Activated B cell treated with CpG ODN at 0.5 μM for 24 hours (primary cell): ENCODE results near the gene SEBOX. TPM values are rescaled to one million over a fixed set of nuclear protein-coding genes. Genes with fewer than 3 reads are reported as not detected.

Experiments
- ATAC-seq: fragments of 200-7000 bp; cut with Tn5 transposase; one replicate; pipeline ENCODE4 v1.10.0; 2021; ENCODE audit warnings: low read depth, mild to moderate bottlenecking, moderate library complexity
- CTCF ChIA-PET: fragments of 350-600 bp; sonication (Branson Sonifier 250); formaldehyde crosslinking; loops from one replicate; lab custom pipeline; 2021; ENCODE audit warnings: antibody characterized with exemption; lab: Charles Lee
- POLR2A ChIA-PET: fragments of 350-600 bp; sonication (Branson Sonifier 250); formaldehyde crosslinking; loops from one replicate; lab custom pipeline; 2021; ENCODE audit warnings: antibody characterized with exemption; lab: Charles Lee
- DNase-seq: peaks from one replicate; pipeline ENCODE4 v3.0.0; 2022
- H3K27ac Mint-ChIP-seq: one replicate; pipeline ENCODE4 v1.8.0; 2020; ENCODE audit warnings: mixed read lengths
- H3K27me3 Mint-ChIP-seq: one replicate; pipeline ENCODE4 v1.8.0; 2021; ENCODE audit warnings: mixed read lengths
- H3K36me3 Mint-ChIP-seq: one replicate; pipeline ENCODE4 v1.8.0; 2021; ENCODE audit warnings: low read depth, mixed read lengths
- H3K4me1 Mint-ChIP-seq: one replicate; pipeline ENCODE4 v1.8.0; 2021; ENCODE audit warnings: mixed read lengths
- H3K4me3 Mint-ChIP-seq: one replicate; pipeline ENCODE4 v1.8.0; 2020; ENCODE audit warnings: mild to moderate bottlenecking, mixed read lengths
- H3K9me3 Mint-ChIP-seq: one replicate; pipeline ENCODE4 v1.8.0; 2020; ENCODE audit warnings: mixed read lengths
- intact Hi-C: fragments of 100-400 bp; cut with micrococcal nuclease; formaldehyde crosslinking; loops from one replicate; pipeline ENCODE4 v1.15.1; 2024
- total RNA-seq: library from RNA; stranded (reverse); gene quantifications from 2 replicates; pipeline ENCODE4 v1.2.3, GENCODE V29; 2022
- TF ChIP-seq, protein P1 (sequence below): fragments of 200-600 bp; IDR thresholded peaks from one replicate; pipeline ENCODE4 v1.8.0; 2022; ENCODE audit warnings: antibody characterized with exemption, mild to moderate bottlenecking

Gene SEBOX
- total RNA-seq, 1 donor from 2014 or later, result not detected

DNA sequence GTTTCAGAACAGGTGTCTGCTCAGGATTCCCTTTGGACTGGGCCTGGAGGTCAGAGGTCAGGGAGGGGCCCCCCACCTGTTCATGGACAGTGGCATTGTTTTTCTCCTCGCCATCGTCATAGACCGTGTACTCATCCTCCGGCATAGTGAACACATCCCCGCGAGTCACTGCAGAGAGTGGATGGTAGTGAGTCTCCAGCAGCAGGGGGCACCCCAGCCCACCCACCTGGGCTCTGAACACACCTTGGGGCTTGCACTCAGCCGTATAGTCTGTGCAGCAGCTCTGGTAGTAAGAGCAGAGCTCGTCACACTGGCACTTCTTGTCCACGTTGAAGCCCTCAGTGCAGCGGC lies 4.7 kb upstream of the SEBOX start:
- no peak for ATAC-seq
- ChIA-PET CTCF (interaction anchor here (1.3 kb wide), 1 partner anchor 47 kb away, joined by 7 read pairs; no protein-coding TSS in a partner anchor), POLR2A (no interaction called here)
- Mint-ChIP-seq H3K36me3 (peaks cover 4% of the 10 kb centered on the region), H3K4me3 (no peak overlapping the region), H3K27me3 (no peaks in the 10 kb centered on the region), H3K4me1 (peaks cover 23% of the 10 kb centered on the region), H3K9me3 (no peaks in the 10 kb centered on the region), H3K27ac (no peak overlapping the region)
- intact Hi-C loops, result loop anchor here (5.0 kb wide), 1 partner anchor 52 kb away; the partner anchor contains the start of gene TMEM97
- DNase-seq, result no peak
- TF ChIP-seq, protein P1, sequence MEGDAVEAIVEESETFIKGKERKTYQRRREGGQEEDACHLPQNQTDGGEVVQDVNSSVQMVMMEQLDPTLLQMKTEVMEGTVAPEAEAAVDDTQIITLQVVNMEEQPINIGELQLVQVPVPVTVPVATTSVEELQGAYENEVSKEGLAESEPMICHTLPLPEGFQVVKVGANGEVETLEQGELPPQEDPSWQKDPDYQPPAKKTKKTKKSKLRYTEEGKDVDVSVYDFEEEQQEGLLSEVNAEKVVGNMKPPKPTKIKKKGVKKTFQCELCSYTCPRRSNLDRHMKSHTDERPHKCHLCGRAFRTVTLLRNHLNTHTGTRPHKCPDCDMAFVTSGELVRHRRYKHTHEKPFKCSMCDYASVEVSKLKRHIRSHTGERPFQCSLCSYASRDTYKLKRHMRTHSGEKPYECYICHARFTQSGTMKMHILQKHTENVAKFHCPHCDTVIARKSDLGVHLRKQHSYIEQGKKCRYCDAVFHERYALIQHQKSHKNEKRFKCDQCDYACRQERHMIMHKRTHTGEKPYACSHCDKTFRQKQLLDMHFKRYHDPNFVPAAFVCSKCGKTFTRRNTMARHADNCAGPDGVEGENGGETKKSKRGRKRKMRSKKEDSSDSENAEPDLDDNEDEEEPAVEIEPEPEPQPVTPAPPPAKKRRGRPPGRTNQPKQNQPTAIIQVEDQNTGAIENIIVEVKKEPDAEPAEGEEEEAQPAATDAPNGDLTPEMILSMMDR, result no peak

DNA sequence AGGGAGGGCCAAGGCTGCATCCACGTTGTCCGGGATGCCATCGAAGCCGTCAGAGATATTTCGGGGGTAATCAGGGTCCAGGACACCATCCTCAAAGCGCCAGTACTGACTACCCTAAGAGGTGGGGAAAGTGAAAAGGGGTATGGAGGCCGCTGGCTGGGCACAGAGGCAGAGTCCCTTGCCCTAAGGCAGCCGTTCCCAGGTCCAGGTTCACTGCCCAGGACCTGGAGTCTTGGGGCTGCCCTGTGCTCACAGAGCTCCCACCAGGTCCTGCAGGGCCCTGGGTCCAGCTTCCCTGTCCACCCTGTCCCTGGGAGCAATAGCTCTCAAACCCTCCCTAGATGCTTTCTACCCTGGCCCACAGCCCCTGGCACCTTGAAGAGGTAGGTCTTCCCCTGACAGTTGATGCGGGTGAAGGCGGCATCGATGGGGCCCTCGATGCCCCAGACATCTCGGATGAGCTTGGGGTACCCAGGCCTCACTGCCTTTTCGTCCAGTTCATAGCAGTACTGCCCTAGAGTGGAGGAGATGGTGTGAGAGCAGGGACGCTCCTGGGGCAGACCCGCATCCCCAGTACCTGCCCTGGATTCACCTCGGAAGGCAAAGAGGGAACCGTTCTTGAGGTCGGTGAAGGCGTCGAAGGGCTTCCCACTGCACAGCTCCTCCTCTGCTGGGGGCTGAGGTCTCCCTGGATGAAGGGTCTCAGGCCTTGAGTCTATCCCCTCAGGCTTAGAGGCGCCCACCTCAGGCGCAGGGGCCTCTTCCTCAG lies 4.1 kb upstream of the SEBOX start:
- H3K27me3 Mint-ChIP-seq, result no peaks in the 10 kb centered on the region
- CTCF ChIA-PET, result interaction anchor here (0.8 to 1.3 kb wide), 2 partner anchors 11 to 48 kb away, joined by 3 to 7 read pairs; partner anchors contain the start of gene POLDIP2
- intact Hi-C loops, result no loop called here
- no peak for DNase-seq
- H3K36me3 Mint-ChIP-seq, result peaks cover 6% of the 10 kb centered on the region
- no peak overlapping the region for H3K4me3 Mint-ChIP-seq
- TF ChIP-seq, protein P1, result no peak
- ATAC-seq, result no peak
- H3K4me1 Mint-ChIP-seq, result peaks cover 23% of the 10 kb centered on the region
- no peak overlapping the region for H3K27ac Mint-ChIP-seq
- no peaks in the 10 kb centered on the region for H3K9me3 Mint-ChIP-seq
- POLR2A ChIA-PET, result interaction anchor here (1.6 kb wide), 1 partner anchor 12 kb away, joined by 4 read pairs; the partner anchor contains the start of gene POLDIP2

DNA sequence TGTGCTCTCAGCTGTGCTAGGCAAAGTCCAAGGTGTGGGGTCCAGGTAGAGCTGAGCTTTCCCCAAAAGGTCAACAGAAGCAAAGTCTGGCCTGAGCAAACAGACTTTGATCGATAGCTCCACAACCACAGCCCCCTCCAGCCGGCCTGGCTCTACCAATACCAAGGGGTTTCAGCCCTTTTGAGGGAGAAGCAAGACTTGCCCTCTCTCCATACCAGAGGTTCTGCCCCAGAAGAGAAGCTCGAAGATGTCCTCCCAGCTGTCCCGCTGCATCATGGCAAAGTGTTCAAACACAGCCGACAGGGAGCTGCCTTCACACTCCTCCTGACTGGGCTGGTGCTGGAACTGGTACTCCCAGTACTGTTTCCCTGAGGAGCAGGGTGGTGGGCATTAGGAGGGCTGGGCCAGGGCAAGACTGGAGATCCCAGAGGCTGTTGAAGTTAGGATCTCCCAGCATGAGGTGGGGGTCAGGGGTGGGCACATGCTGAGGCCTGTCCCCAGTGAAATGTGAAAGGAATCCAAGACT lies 3.4 kb upstream of the SEBOX start:
- CTCF ChIA-PET, result interaction anchor here (0.8 kb wide), 1 partner anchor 10 kb away, joined by 3 read pairs; the partner anchor contains the start of gene POLDIP2
- intact Hi-C loops, result no loop called here
- Mint-ChIP-seq H3K27me3 (no peaks in the 10 kb centered on the region), H3K9me3 (no peaks in the 10 kb centered on the region), H3K27ac (no peak overlapping the region), H3K4me3 (no peak overlapping the region), H3K4me1 (peaks cover 20% of the 10 kb centered on the region), H3K36me3 (peaks cover 14% of the 10 kb centered on the region)
- no peak for DNase-seq
- ATAC-seq, result no peak
- POLR2A ChIA-PET, result interaction anchor here (1.6 kb wide), 1 partner anchor 11 kb away, joined by 4 read pairs; the partner anchor contains the start of gene POLDIP2
- TF ChIP-seq, protein P1, result no peak

DNA sequence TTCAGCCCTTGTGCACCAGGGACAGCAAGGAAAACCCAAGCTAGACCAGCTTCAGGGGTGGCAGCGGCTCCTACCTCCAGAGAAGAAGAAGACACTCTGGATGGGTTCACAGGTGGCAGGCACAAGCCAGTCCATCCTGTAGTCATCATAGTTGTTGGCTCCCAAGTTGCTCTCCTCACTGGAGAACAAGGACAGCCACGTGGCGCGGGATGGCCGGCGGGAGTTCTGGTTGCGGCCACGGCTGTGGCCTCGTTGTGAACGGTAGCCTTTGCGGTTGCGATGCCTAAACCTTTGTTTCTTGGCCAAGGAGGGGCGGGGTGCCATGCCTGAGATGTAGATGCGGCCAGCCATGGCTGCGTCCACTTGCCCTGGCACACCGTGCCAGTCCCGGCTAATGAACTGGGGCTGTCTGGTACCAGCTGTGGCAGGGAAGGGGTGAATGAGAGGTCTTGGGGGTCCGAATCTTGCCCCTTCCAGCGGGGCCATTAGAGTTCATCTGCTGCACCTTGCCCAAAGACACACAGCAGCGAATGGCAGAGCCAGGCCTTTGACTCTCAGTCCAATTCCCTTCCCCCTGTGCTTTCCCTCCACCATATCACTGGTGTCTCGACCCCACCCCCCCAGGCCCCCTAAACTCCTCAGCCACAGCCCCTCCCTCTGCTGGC lies 2.8 kb upstream of the SEBOX start:
- DNase-seq (no peak), ATAC-seq (no peak)
- intact Hi-C loops, result no loop called here
- TF ChIP-seq, protein P1, result no peak
- Mint-ChIP-seq H3K9me3 (no peaks in the 10 kb centered on the region), H3K4me3 (no peak overlapping the region), H3K27me3 (no peaks in the 10 kb centered on the region), H3K27ac (no peak overlapping the region), H3K36me3 (peaks cover 19% of the 10 kb centered on the region), H3K4me1 (peaks cover 14% of the 10 kb centered on the region)
- ChIA-PET CTCF (interaction anchor here (0.8 kb wide), 1 partner anchor 10 kb away, joined by 3 read pairs; the partner anchor contains the start of gene POLDIP2), POLR2A (interaction anchor here (1.6 kb wide), 1 partner anchor 11 kb away, joined by 4 read pairs; the partner anchor contains the start of gene POLDIP2)
